Measurements from ENCODE around the gene FKRP.
A peak's percentile ranks its signal among the peaks of the same experiment; 100 is the strongest.
"Not testable (repeated sequence)": the region's sequence is repeated elsewhere in the genome, so short reads cannot be mapped to it uniquely, and the experiment has no call there.

Gene FKRP

DNA sequence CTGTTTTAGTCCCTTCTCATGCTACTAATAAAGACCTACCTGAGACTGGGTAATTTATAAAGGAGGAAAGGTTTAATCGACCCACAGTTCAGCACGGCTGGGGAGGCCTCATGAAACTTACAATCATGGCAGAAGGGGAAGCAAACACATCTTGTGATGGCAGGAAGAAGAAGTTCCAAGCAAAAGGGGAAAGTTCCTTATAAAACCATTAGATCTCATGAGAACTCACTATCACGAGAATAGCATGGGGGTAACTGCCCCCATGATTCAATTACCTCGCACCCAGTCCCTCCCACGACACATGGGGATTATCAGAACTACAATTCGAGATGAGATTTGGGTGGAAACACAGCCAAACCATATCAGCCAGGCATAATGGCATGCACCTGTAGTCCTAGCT lies 13.3 kb downstream of the FKRP start:
- H3K4me3 ChIP-seq, result no peak overlapping the region
- H3K9me3 ChIP-seq, result no peaks in the 10 kb centered on the region
- H3K36me3 ChIP-seq, result peaks cover 0 to 17% (median 10%) of the 10 kb centered on the region in 3 donors
- peaks cover 0 to 54% (median 25%) of the 10 kb centered on the region in 4 donors for H3K4me1 ChIP-seq
- no peaks in the 10 kb centered on the region for H3K27me3 ChIP-seq
- DNase-seq, result no peak
- intact Hi-C loops (cut with DNase I; ENCODE audit: low total_unique reads), result loop anchor here (5.0 kb wide), 1 partner anchor 233 kb away; no protein-coding TSS in a partner anchor
- H3K27ac ChIP-seq, result peak overlapping the region in 1 of 2 donors; percentile 53
- TF ChIP-seq, protein P1, sequence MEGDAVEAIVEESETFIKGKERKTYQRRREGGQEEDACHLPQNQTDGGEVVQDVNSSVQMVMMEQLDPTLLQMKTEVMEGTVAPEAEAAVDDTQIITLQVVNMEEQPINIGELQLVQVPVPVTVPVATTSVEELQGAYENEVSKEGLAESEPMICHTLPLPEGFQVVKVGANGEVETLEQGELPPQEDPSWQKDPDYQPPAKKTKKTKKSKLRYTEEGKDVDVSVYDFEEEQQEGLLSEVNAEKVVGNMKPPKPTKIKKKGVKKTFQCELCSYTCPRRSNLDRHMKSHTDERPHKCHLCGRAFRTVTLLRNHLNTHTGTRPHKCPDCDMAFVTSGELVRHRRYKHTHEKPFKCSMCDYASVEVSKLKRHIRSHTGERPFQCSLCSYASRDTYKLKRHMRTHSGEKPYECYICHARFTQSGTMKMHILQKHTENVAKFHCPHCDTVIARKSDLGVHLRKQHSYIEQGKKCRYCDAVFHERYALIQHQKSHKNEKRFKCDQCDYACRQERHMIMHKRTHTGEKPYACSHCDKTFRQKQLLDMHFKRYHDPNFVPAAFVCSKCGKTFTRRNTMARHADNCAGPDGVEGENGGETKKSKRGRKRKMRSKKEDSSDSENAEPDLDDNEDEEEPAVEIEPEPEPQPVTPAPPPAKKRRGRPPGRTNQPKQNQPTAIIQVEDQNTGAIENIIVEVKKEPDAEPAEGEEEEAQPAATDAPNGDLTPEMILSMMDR (IDR thresholded peaks at IDR 0.05), result no peak

DNA sequence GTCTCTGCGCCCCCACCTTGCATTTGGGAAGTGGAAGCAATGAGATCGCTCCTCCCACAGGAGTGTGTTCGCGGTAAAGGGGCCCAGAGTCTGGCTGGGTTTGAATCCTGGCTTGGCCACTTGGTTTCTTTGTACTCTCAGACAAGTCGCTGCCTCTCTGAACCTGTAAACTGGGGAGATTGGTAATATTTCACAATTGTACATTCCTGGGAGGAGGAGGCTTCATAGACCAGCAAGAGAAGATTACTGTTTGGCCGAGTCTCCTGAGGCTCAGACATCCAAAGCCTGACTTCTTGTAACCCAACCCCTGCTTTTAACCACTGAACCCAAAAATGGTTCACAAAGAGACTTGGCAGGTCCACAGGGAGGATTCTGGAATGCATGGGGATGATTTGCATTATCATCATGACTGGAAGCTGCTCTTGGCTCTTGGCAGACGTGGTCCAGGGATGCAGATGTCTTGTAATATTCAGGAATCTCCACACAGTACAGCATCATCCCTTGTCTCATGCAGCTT lies 14.0 kb downstream of the FKRP start:
- Histone ChIP-seq H3K4me1 (peaks cover 0 to 49% (median 23%) of the 10 kb centered on the region in 4 donors), H3K27ac (peak overlapping the region in 1 of 2 donors; percentile 53), H3K27me3 (no peaks in the 10 kb centered on the region), H3K36me3 (peaks cover 0 to 17% (median 10%) of the 10 kb centered on the region in 3 donors), H3K9me3 (no peaks in the 10 kb centered on the region), H3K4me3 (no peak overlapping the region)
- intact Hi-C loops (cut with DNase I; ENCODE audit: low total_unique reads), result loop anchor here (5.0 kb wide), 1 partner anchor 232 kb away; no protein-coding TSS in a partner anchor
- peak in 1 of 2 donors; percentile 54 for DNase-seq
- TF ChIP-seq, protein P1 (IDR thresholded peaks at IDR 0.05), result no peak

DNA sequence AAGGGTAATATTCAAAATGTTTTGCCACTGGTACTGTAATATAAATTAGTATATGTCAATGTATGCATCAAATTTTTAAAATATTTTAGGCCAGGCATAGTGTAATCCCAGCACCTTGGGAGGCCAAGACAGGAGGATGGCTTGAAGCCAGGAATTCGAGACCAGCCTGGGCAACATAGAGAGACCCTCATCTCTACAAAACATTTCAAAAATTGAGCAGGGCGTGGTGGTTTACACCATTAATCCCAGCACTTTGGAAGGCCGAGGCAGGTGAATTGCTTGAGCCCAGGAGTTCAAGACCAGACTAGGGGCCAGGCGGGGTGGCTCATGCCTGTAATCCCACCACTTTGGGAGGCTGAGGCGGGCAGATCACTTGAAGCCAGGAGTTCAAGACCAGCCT lies 14.5 kb downstream of the FKRP start:
- H3K4me3 ChIP-seq, result no peak overlapping the region
- no peak for DNase-seq
- intact Hi-C loops (cut with DNase I; ENCODE audit: low total_unique reads), result no loop called here
- H3K27ac ChIP-seq, result peak overlapping the region in 1 of 2 donors; percentile 53
- no peaks in the 10 kb centered on the region for H3K9me3 ChIP-seq
- H3K4me1 ChIP-seq, result peaks cover 0 to 44% (median 21%) of the 10 kb centered on the region in 4 donors
- H3K36me3 ChIP-seq, result peaks cover 0 to 17% (median 10%) of the 10 kb centered on the region in 3 donors
- TF ChIP-seq, protein P1 (IDR thresholded peaks at IDR 0.05), result no peak
- H3K27me3 ChIP-seq, result no peaks in the 10 kb centered on the region

DNA sequence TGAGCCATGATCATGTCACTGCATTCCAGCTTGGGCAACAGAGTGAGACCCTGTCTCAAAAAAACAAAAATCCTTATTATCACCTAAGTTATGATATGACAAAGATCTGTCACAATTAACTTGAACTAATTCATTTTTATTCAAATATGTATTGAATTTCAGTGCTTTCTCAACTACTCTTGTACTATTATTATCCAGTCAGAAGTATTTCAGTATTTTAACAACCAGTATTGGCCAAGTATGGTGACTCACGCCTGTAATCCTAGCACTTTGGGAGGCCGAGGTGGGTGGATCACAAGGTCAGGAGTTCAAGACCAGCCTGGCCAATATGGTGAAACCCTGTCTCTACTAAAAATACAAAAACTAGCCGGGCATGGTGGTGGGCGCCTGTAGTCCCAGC lies 15.0 kb downstream of the FKRP start:
- H3K27me3 ChIP-seq; DNase-seq; intact Hi-C loops (cut with DNase I; ENCODE audit: low total_unique reads); H3K4me3 ChIP-seq; H3K9me3 ChIP-seq: not testable (repeated sequence)
- Histone ChIP-seq H3K4me1 (peaks cover 0 to 38% (median 16%) of the 10 kb centered on the region in 4 donors), H3K36me3 (peaks cover 0 to 12% (median 10%) of the 10 kb centered on the region in 3 donors), H3K27ac (peak overlapping the region in 1 of 2 donors; percentile 53)

DNA sequence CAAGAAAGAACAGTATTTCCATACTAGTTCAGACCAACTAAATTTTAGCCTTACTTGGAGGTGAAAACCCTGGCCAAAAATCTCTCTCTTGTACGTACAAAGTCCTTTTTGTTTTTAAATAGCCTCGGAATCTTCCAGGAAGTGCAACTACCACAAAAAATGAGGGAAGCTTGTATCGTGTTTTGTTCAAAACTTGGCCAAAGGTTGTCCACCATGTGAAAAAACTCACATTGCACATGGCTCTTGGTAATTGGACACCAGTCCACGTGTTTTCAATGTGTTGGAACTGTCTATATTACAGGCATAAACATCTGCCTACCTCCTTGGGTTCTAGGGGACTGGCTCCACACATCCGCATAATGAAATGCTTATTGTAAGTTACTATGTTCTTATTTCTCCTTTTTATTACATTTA lies 15.6 kb downstream of the FKRP start:
- H3K27me3 ChIP-seq, result no peaks in the 10 kb centered on the region
- DNase-seq, result no peak
- TF ChIP-seq, protein P1 (IDR thresholded peaks at IDR 0.05), result no peak
- H3K4me1 ChIP-seq, result peaks cover 0 to 38% (median 16%) of the 10 kb centered on the region in 4 donors
- peak overlapping the region in 1 of 2 donors; percentile 53 for H3K27ac ChIP-seq
- H3K4me3 ChIP-seq, result no peak overlapping the region
- H3K36me3 ChIP-seq, result peaks cover 0 to 8% (median 6%) of the 10 kb centered on the region in 3 donors
- intact Hi-C loops (cut with DNase I; ENCODE audit: low total_unique reads), result no loop called here
- H3K9me3 ChIP-seq, result no peaks in the 10 kb centered on the region

DNA sequence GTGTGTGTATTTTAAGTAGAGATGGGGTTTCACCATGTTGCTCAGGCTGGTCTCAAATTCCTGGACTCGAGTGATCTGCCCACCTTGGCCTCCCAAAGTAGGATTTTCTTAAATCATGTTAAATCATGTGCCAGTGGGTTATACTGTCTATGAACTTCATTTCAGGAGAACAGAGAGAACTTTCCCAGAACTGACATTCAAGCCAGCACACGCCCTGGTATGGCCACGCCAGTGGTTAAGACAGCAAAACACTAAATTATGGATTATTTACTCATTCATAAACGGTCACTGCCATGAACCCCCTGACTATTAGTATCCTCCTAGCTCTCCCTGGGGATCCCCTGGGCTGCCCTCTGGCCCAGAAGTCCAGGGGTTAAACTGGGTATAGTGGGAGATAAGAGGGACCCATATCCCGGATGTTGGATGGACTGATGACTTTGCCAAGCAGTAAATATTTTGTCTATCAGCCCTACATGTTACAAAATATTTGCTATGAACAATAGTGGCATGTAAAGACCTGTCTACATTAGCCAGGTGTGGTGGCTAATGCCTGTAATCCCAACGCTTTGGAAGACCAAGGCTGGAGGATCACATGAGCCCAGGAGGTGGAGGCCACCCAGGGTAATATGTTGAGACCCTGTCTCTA lies 16.5 kb downstream of the FKRP start:
- Histone ChIP-seq H3K4me3 (no peak overlapping the region), H3K9me3 (no peaks in the 10 kb centered on the region), H3K4me1 (peaks cover 0 to 31% (median 16%) of the 10 kb centered on the region in 4 donors), H3K36me3 (no peaks in the 10 kb centered on the region), H3K27ac (no peak overlapping the region), H3K27me3 (no peaks in the 10 kb centered on the region)
- no peak for DNase-seq
- TF ChIP-seq, protein P1 (IDR thresholded peaks at IDR 0.05), result no peak
- intact Hi-C loops (cut with DNase I; ENCODE audit: low total_unique reads), result no loop called here
